NT2/D1 (cell line): ENCODE data around the gene ANXA7.

ENCODE experiments used
- SUZ12 ChIP-seq: IDR thresholded peaks from 2 replicates; pipeline ENCODE4 v1.6.1; 2011; ENCODE audit not compliant: insufficient read length, insufficient read depth; ENCODE audit errors: extremely low read depth
- YY1 ChIP-seq: IDR thresholded peaks from 2 replicates; pipeline ENCODE4 v1.6.1; 2011; ENCODE audit not compliant: insufficient read length, insufficient read depth
- ZNF274 ChIP-seq: IDR thresholded peaks from 2 replicates; pipeline ENCODE4 v1.6.1; 2011; ENCODE audit warnings: mild to moderate bottlenecking, low read depth, low read length

DNA sequence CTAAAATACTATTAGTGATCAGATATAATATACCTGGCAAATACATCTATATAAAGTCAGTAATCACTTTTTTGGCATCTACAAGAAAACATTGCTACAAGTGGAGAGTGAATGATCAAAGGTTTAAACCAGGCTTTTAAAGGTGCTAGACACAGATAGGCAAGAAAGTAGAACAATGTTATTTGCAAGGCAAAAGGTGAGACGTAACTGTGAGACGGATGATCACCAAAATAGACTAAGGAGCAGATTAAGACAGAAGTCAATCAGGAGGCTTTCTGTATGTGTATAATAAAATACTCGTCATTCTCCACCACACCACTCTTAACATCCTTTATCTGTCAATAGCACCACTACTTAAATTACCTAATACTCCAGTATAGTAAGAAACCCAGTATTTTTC lies 8.3 kb downstream of the ANXA7 start:
- no peak for TF ChIP-seq ZNF274
- no peak for TF ChIP-seq YY1
- no peak for TF ChIP-seq SUZ12
